ENCODE results near the gene UNC45A.
"Not testable (repeated sequence)": the region's sequence is repeated elsewhere in the genome, so short reads cannot be mapped to it uniquely, and the experiment has no call there.

Gene UNC45A

GRCh38 chr15:90934949-90935751 lies at the start of gene UNC45A:
Gene UNC45A (plus strand): TSS chr15:90935285. CDS start chr15:90935325, 40 bp downstream.
- DNase-seq = peak; percentile 72

- DNase-seq = no peak
Measured at GRCh38 chr15:90885432-90886290, 49.4 kb upstream of the UNC45A start.

GRCh38 chr15:90886291-90886614 lies 48.8 kb upstream of the UNC45A start:
- no peak for DNase-seq

GRCh38 chr15:90887037-90887481 lies 48.0 kb upstream of the UNC45A start:
- DNase-seq = no peak

- DNase-seq = no peak
Measured at GRCh38 chr15:90889313-90889730, 45.8 kb upstream of the UNC45A start.

GRCh38 chr15:90889736-90890456 lies 45.2 kb upstream of the UNC45A start:
- DNase-seq = no peak

GRCh38 chr15:90890839-90891238 lies 44.2 kb upstream of the UNC45A start:
- no peak for DNase-seq

GRCh38 chr15:90891346-90891949 lies 43.6 kb upstream of the UNC45A start:
- no peak for DNase-seq

- no peak for DNase-seq
Measured at GRCh38 chr15:90892023-90892422, 43.1 kb upstream of the UNC45A start.

- DNase-seq = no peak
Measured at GRCh38 chr15:90892498-90893174, 42.4 kb upstream of the UNC45A start.

- no peak for DNase-seq
Measured at GRCh38 chr15:90893175-90894090, 41.7 kb upstream of the UNC45A start.

- no peak for DNase-seq
Measured at GRCh38 chr15:90895571-90896117, 39.4 kb upstream of the UNC45A start.

- DNase-seq = not testable (repeated sequence)
Measured at GRCh38 chr15:90897131-90897655, 37.9 kb upstream of the UNC45A start.

GRCh38 chr15:90901175-90902039 lies 33.7 kb upstream of the UNC45A start:
- no peak for DNase-seq

- DNase-seq = peak; percentile 12
Measured at GRCh38 chr15:90902040-90902839, 32.8 kb upstream of the UNC45A start.

GRCh38 chr15:90902840-90903732 lies 32.0 kb upstream of the UNC45A start, which contains the start of gene MAN2A2:
Gene MAN2A2 (plus strand): TSS chr15:90903302. CDS start chr15:90904208, 906 bp downstream.
- DNase-seq = peak; percentile 3
